Type B pancreatic cell (in vitro differentiated cells): ENCODE measurements around the gene HS3ST3B1. TPM values are rescaled to one million over a fixed set of nuclear protein-coding genes. Genes with fewer than 3 reads are reported as not detected.

ENCODE experiments used
- DNase-seq: peaks from one replicate; pipeline ENCODE4 v3.0.0; 2021; ENCODE audit warnings: mixed read lengths; ENCODE audit not compliant: unreplicated experiment; ENCODE audit errors: extremely low spot score
- H3K27ac Mint-ChIP-seq: 2 replicates; pipeline ENCODE4 v1.8.0; 2021; ENCODE audit warnings: mild to moderate bottlenecking, mixed read lengths
- H3K27me3 Mint-ChIP-seq: 2 replicates; pipeline ENCODE4 v1.8.0; 2021; ENCODE audit warnings: mixed read lengths
- H3K36me3 Mint-ChIP-seq: 2 replicates; pipeline ENCODE4 v1.8.0; 2021; ENCODE audit warnings: mixed read lengths
- H3K4me1 Mint-ChIP-seq: one replicate; pipeline ENCODE4 v1.8.0; 2021; ENCODE audit warnings: mixed read lengths; ENCODE audit not compliant: unreplicated experiment
- H3K4me3 Mint-ChIP-seq: 2 replicates; pipeline ENCODE4 v1.8.0; 2021; ENCODE audit warnings: mild to moderate bottlenecking, mixed read lengths
- H3K9me3 Mint-ChIP-seq: 2 replicates; pipeline ENCODE4 v1.8.0; 2021; ENCODE audit warnings: mixed read lengths
- long read RNA-seq: library from polyadenylated mRNA; unstranded; transcript quantifications from one replicate; pipeline ENCODE4 v2.0.0, GENCODE V29; 2020
- total RNA-seq: library from RNA; stranded (reverse); gene quantifications from 2 replicates; pipeline ENCODE4 v1.2.1, GENCODE V29; 2021; ENCODE audit warnings: low replicate concordance
- TF ChIP-seq, protein P1 (sequence below): fragments of 200-600 bp; sonication (generic); conservative IDR thresholded peaks from 2 replicates; pipeline ENCODE4 v1.5.0; 2021; ENCODE audit warnings: antibody characterized with exemption, mild to moderate bottlenecking

Gene HS3ST3B1
- total RNA-seq = 6.6 and 12.9 TPM in 2 replicates
- long read RNA-seq, partial matches to known transcripts = 0 of 7 reads
- long read RNA-seq, other reads (novel, unspliced or antisense) = 6 of 7 reads

DNA sequence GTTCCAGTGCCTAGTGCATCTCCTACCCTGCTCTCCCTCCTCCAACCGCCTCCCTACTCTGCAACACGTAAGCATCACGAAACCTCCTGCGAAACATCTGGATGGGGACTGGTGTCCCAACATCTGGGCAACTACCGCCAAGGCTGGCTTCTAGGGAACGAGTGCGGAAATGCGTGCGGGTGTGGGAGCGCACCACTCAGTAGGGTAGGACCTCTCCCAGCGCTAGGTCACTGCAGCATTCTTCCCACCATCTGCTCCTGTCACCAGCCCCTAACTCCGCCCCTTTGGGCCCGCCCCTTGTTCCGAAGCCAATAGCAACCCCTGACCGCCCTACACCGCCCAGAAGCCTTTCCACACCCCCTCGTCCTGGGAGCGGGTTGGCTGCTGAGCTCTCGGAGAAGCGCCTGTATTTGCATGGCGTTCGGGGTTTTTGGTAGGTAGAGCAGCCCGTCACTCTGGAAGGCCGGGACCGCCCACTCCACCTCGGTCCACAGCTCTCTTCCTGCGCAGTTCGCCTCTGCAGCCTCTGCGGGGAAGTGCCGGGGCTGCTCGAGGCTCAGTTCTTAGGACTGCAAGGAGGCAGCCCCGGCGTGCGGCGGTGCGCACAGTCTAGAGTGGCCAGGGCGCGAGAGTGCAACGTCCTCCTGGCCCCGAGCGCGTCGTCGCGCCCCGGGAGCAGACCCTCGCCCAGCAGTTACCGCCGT lies at the start of gene HS3ST3B1:
Gene HS3ST3B1, plus strand, starts transcription at position 507 of the 704 bp plus-strand sequence. CDS start 438 bp downstream, outside the sequence.
- H3K9me3 Mint-ChIP-seq = no peaks in the 10 kb centered on the region
- TF ChIP-seq, protein P1, sequence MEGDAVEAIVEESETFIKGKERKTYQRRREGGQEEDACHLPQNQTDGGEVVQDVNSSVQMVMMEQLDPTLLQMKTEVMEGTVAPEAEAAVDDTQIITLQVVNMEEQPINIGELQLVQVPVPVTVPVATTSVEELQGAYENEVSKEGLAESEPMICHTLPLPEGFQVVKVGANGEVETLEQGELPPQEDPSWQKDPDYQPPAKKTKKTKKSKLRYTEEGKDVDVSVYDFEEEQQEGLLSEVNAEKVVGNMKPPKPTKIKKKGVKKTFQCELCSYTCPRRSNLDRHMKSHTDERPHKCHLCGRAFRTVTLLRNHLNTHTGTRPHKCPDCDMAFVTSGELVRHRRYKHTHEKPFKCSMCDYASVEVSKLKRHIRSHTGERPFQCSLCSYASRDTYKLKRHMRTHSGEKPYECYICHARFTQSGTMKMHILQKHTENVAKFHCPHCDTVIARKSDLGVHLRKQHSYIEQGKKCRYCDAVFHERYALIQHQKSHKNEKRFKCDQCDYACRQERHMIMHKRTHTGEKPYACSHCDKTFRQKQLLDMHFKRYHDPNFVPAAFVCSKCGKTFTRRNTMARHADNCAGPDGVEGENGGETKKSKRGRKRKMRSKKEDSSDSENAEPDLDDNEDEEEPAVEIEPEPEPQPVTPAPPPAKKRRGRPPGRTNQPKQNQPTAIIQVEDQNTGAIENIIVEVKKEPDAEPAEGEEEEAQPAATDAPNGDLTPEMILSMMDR = peak; percentile 45
- peak; percentile 97 for DNase-seq
- peak within 1 kb of the TSS; percentile 96 for H3K4me3 Mint-ChIP-seq
- H3K4me1 Mint-ChIP-seq = peaks cover 36% of the 10 kb centered on the region
- peak within 1 kb of the TSS; percentile 90 for H3K27ac Mint-ChIP-seq
- peaks cover 78% of the 10 kb centered on the region for H3K27me3 Mint-ChIP-seq
- H3K36me3 Mint-ChIP-seq = peaks cover 3% of the 10 kb centered on the region

DNA sequence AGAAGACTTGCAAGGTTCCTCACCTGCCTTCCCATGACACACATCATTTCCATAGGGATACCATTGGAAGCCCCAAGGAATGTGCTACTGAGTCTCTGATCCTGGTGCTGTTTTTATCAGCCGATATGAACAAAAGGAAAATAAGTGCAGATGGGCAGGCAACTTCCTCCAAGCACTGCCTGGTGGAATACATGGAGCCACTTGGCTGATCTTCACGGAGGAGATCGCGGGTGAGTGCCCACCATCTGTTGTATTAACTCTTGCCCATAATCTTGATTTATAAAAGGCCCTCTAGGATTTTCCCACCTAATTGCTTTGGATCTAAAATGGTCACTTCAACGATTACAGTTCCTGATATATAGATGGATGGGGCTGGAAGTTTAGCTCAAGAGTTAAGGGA lies 39.5 kb upstream of the HS3ST3B1 start:
- peaks cover 6% of the 10 kb centered on the region for H3K27me3 Mint-ChIP-seq
- DNase-seq = no peak
- peaks cover 6% of the 10 kb centered on the region for H3K9me3 Mint-ChIP-seq
- TF ChIP-seq, protein P1 = no peak
- no peaks in the 10 kb centered on the region for H3K4me1 Mint-ChIP-seq
- no peaks in the 10 kb centered on the region for H3K36me3 Mint-ChIP-seq
- no peak overlapping the region for H3K27ac Mint-ChIP-seq
- no peak overlapping the region for H3K4me3 Mint-ChIP-seq

- Mint-ChIP-seq H3K27me3 (peaks cover 18% of the 10 kb centered on the region), H3K4me3 (no peak overlapping the region), H3K36me3 (no peaks in the 10 kb centered on the region), H3K4me1 (no peaks in the 10 kb centered on the region), H3K9me3 (no peaks in the 10 kb centered on the region), H3K27ac (no peak overlapping the region)
- DNase-seq = no peak
- TF ChIP-seq, protein P1 = no peak
Measured at GRCh38 chr17:14268264-14268663, 32.6 kb upstream of the HS3ST3B1 start.

DNA sequence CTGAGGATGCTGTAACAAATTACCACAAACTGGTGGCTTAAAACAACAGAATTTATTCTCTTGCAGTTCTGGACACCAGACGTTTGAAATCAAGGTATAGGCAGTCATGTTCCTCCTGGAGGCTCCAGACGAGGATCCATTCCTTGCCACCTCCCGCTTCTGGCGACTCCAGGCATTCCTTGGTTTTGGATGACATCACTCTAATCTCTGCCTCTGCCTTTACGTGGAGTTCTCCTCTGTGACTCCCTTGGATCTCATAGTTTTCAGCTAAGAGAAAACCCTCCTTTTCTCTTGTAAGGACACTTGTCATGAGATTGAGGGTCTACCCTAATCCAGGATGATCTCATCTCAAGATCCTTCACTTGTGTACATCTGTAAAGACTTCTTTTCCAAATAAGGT lies 31.4 kb upstream of the HS3ST3B1 start:
- H3K36me3 Mint-ChIP-seq = no peaks in the 10 kb centered on the region
- H3K4me1 Mint-ChIP-seq = no peaks in the 10 kb centered on the region
- H3K27ac Mint-ChIP-seq = no peak overlapping the region
- H3K27me3 Mint-ChIP-seq = peaks cover 11% of the 10 kb centered on the region
- TF ChIP-seq, protein P1 = no peak
- no peak for DNase-seq
- H3K4me3 Mint-ChIP-seq = no peak overlapping the region
- H3K9me3 Mint-ChIP-seq = no peaks in the 10 kb centered on the region

DNA sequence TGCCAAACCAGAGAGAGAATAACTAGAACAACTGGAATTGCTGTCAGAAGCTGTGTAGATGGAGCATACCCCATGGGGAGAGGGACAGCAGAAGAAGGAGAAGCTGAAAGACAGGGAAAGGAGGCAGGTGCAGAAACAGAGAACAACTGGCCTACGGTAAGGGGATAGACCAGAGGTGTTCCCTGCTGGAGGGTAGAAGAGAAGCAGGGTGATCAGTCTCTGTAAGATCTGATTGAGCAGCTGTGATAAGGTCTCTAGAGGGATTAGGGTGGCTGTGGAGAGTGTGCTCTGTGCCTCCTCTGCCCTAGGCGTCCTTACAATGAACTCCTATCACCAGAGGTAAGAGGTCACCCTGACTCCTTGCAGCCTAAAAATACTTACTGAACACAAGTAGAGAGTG lies 30.4 kb upstream of the HS3ST3B1 start:
- no peak for DNase-seq
- H3K27me3 Mint-ChIP-seq = peaks cover 11% of the 10 kb centered on the region
- TF ChIP-seq, protein P1 = no peak
- H3K9me3 Mint-ChIP-seq = no peaks in the 10 kb centered on the region
- no peak overlapping the region for H3K4me3 Mint-ChIP-seq
- no peaks in the 10 kb centered on the region for H3K36me3 Mint-ChIP-seq
- H3K4me1 Mint-ChIP-seq = no peaks in the 10 kb centered on the region
- no peak overlapping the region for H3K27ac Mint-ChIP-seq
